HT-29 (cell line): ENCODE measurements around the gene MORC3. TPM values are rescaled to one million over a fixed set of nuclear protein-coding genes. Genes with fewer than 3 reads are reported as not detected.
"Not testable (repeated sequence)": the region's sequence is repeated elsewhere in the genome, so short reads cannot be mapped to it uniquely, and the experiment has no call there.

Experiments used
- DNase-seq: peaks from one replicate; pipeline ENCODE4 v3.0.0-alpha.2; 2015; ENCODE audit warnings: low spot score
- total RNA-seq: library from RNA; depleted of rRNA; stranded (reverse); fragments of >200 nt; shearing (Covaris generic); gene quantifications from 2 replicates; pipeline ENCODE4 v1.2.3, GENCODE V29; 2014

MORC3 gene
- total RNA-seq, 1 experiment from 2014 or later: 6.8 TPM

DNA sequence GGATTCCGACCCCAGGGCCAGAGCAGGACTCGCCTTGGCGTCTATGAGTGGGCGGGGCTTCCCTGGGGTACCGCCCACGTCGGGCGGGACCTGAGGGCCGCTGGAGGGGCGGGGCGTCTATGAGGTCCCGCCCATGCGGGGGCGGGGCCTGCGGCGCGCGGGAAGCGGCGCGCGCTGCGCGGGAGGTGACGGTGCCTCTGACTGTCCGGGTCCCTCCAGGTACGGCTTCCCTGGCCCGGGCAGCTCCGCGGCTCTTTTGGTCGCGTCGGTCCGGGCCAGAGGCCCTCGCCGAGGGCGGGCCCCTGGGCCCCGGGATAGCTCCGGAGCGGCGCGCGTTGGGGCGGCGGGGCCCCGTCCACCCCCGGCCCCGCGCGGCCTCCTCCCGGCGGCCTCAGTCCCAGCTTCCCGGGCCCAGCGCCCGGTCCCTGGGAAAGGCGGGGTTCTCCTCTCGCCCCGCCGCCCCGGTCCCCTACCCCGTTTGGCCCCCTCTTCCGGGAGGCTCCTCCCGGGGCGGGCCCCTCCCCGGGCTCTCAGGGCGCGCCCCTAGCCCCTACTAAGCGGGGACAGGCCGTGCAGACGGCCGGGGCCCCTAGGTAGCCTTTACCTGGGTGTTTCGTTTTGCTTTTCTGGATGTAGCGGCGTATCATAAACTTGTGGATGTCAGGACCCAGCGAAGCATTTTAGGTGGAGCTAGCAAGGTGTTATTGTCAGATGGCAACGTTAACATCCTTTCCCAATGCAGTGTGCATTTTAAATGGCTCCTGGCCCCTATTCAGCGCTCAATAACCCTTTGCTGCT, 65.4 kb downstream of the MORC3 start, which contains the start of gene CHAF1B:
CHAF1B (plus strand) TSS at position 160 of the 798 bp plus-strand sequence. CDS start 745 bp downstream, outside the sequence.
- DNase-seq: peak; percentile 74

DNA sequence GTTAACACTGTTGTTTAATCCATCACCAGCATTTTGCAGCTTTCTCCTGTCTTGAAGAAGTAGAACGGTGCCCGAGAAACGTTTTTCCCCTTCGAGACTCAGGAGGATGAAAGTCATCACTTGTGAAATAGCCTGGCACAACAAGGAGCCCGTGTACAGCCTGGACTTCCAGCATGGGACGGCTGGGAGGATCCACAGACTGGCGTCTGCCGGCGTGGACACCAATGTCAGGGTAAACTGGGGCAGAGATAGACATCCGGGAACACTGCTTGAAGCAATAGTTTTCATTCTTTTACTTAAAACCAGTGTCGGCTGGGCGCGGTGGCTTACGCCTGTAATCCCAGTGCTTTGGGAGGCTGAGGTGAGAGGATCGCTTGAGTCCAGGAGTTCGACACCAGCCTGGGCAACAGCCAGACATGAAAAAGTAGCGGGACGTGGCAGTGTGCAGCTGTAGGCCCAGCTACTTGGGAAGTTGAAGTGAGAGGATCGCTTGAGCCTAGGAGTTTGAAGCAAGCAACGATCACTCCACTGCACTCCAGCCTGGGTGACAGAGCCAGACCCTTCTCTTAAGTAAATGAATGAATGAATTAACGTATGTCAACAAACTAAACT, 66.1 kb downstream of the MORC3 start:
- no peak for DNase-seq

DNA sequence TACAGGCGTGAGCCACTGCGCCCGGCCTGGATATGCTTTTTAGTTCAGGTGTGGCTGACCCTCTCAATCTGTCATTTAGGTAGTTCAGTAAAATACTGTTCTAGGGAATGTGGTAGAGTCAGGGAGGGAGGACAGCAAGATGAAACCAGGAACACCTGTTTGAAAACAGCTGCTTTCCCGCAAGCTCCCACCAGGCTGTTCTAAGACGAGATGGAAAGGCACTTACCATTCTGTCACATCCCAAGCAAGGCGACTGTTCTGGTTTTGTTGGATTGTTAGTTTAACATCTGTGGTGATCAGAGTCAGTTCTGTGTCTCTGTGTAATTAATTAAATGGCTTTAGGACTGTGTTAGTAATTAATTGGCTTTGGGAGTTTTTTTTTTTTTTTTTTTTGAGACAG, 68.1 kb downstream of the MORC3 start:
- DNase-seq: no peak

DNA sequence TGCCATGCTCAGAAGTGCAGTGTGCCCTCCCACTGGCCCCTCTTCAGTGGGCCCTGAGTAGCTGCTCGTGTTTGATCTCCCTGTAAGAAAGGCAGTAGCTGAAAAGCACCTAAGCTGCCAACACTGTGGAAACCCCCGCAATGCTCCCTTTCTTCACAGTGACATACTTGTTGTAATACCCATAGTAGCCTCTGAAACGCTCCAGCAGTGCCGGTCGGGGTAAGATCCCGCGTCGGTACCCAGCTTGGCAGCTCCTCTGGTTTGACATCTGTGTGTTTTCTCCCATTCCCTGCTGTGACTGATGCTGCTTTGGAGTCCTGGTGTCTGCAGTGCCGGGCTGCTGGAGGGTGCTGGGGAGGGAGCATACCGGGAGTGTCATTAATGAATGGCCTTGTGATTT, 68.8 kb downstream of the MORC3 start:
- DNase-seq: no peak

DNA sequence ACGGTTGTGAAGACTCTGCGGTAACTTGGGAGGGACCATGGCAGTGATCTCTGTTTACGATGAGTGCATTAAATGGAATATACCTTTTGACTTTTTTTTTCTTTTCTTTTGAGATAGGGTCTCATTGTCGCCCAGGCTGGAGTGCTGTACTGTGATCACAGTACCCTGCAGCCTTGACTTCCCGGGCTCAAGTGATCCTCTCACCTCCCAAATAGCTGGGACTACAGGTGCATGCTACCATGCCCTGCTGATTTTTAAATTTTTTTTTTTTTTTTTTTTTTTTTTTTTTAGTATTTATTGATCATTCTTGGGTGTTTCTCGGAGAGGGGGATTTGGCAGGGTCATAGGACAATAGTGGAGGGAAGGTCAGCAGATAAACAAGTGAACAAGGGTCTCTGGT, 71.7 kb downstream of the MORC3 start:
- not testable (repeated sequence) for DNase-seq

DNA sequence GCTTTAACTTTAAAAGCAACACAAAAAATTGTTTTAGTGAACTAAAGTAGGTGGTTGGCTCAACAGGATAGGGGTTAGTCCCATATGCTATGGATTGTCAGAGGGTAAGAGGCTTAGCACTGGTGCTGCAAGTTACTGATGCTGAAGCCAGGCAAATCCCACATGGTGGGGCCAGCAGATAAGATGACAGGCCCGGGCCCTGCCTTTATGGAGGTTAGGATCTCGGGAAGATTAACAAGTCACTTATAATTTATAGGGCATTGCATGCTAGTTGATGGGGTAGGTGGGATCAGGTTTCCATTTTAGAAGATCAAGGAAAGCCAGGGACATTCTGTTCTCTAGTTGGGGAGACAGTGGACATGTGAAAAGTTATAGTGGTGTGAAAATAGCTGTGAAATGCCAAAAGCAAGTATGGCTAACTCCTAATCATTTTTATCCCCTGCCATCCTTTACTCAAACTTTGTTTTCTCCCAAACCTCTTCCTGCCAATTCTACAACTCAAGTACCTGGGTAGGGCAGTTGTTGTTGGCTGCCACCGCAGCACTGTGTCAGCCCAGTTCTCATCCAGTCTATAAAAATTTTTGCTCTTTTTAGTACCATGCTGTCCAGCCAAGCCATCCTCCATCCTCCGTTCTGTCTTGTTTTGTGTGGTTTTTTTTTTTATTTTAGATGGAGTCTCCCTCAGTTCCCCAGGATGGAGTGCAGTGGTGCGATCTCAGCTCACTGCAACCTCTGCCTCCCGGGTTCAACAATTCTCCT, 75.5 kb downstream of the MORC3 start:
- no peak for DNase-seq

DNA sequence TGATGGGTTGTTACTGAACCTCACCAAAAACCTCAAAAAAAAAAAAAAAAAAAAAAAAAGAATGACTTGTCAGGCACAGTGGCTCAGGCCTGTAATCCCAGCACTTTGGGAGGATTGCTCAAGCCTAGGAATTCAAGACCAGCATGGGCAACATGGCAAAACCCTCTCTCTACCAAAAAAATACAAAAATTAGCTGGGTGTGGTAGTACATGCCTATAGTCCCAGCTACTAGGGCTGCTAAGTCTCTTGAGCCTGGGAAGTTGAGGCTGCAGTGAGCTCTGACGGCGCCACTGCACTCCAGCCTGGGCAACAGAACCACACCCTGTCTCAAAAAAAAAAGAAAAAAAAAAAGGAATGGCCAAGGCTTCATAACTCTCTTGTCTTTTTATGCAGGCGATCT, 76.3 kb downstream of the MORC3 start:
- DNase-seq: no peak

DNA sequence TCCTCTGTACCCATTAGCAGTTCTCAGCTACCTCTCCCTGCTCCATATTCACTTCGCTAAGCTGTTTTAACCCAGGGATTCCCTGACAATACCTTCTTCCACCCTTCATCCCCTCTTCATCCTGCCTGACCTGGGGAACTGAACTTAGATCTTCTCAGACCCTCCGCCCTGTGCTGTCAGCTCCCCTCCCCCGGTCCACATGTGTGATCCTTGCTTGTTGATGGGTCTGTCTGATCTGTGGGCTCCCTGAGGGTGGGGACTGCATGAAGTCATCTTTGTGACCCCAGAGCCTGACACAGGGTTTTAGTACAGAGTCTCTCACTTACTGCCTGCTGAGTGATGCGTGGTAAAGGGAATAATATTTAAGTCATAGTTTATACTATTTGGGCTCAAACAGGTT, 77.0 kb downstream of the MORC3 start:
- no peak for DNase-seq

DNA sequence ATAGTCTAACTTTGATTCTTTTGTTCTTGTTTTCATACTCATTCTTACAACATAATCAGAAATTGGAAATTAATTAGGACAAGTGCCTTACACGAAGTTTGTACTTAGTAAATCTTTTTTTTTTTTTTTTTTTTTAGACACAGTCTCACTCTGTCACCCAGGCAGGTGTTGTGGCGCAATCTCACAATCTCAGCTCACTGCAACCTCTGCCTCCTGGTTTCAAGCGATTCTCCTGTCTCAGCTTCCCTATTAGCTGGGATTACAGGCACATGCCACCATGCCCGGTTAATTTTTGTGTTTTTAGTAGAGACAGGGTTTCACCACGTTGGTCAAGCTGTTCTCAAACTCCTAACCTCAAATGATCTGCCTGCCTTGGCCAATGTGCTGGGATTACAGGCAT, 77.6 kb downstream of the MORC3 start:
- DNase-seq: no peak

DNA sequence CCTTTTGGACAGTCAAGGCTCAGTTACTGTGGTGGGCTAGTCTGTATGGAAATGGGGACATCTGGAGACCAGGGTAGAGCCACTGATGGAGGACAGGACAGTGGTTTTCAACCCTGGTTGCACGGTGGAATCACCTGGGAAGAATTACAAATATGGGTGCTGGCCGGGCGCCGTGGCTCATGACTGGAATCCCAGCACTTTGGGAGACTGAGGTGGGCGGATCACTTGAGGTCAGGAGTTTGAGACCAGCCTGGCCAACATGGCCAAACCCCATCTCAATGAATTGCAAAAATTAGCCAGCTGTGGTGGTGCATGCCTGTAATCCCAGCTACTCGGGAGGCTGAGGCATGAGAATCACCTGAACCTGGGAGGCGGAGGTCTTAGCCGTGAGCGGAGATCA, 79.7 kb downstream of the MORC3 start:
- not testable (repeated sequence) for DNase-seq

DNA sequence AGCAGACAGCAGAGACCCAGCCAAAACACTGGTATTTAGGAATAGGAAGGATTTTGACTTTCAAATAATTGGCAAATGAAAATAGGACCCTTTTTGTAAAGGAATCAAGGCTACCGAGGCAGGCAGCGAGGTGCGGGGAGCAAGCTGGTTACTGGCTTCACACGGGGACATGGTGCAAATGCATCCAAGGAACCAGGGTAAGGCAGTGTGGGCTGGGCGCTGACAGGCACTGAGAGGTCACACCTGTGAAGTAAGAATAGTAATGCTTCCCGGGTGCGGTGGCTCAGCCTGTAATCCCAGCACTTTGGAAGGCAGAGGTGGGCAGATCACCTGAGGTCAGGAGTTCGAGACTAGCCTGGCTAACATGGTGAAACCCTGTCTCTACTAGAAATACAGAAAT, 80.7 kb downstream of the MORC3 start:
- DNase-seq: no peak

DNA sequence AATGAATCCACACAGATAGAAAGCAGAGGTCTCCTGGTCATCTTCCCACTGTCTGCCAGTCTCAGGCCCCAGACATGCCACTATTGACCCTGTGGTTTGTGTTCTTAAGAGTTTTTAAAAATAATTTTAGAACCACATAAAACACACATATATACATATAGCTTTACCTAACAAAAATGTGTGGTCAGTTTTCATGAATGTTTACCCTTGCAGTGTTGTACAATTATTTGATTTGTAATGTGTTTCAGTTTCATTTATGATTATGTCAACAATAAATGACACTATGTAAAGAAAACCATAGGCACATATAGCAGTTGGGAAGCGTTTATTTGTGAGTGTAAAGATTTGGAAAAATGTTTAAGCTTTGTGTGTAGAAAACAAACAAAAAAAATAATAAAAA, 82.3 kb downstream of the MORC3 start:
- DNase-seq: no peak

DNA sequence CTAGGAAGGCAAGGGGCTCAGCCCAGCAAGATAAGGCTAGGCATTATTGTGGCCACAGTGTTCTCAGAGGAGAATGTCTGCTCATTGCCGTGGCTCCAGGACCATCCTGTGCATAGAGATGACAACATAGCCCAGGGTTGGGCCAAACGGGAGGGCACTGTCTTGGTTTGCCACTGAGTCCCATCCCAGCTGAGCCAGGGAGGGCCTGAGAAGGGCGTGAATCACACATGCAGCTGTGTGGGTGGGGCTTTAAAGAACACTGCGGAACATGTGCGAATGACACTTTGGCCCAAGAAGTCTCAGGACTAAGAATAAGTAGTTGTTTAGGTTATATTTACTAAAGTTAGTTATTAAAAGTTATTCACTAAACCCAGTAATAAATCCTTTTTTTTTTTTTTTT, 83.7 kb downstream of the MORC3 start:
- no peak for DNase-seq

DNA sequence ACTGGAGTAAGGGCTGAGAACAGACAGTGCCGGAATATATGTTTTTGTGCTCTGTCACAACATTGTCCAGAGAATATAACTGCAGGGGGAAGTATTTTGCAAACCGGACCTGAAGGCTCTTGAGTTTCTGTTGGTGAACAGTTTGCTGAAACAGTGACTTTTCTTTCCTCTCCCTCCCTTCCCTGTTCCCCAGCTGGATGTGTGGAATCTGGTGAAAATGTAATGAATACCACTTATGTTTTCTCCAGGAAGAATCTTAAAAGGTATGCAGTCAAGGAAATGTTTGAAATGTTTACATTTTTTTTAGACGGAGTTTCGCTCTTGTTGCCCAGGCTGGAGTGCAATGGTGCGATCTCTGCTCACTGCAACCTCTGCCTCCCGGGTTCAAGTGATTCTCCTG, 88.6 kb downstream of the MORC3 start:
- no peak for DNase-seq

DNA sequence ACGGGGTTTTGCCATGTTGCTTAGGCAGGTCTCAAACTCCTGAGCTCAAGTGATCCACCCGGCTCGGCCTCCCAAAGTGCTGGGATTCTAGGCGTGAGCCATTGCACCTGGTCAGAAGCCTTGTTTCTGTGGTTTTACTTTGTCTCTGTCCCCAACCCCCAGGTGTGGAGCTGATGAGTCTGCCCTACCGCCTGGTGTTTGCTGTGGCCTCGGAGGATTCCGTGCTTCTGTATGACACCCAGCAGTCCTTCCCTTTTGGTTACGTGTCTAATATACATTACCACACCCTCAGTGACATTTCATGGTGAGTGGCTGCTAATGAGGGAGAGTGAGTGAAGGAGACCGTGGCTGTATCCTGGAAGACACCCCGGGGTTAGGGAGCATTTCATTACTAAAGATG, 91.3 kb downstream of the MORC3 start:
- DNase-seq: no peak

DNA sequence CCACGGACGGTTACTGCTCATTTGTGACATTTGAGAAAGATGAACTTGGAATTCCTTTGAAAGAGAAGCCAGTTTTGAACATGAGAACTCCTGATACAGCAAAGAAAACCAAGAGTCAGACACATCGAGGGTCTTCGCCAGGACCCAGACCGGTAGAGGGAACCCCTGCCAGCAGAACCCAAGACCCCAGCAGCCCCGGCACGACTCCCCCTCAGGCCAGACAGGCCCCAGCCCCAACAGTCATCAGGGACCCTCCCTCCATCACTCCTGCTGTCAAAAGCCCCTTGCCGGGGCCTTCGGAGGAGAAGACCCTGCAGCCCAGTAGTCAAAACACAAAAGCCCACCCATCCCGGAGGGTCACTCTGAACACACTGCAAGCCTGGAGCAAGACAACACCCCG, 92.9 kb downstream of the MORC3 start:
- no peak for DNase-seq

DNA sequence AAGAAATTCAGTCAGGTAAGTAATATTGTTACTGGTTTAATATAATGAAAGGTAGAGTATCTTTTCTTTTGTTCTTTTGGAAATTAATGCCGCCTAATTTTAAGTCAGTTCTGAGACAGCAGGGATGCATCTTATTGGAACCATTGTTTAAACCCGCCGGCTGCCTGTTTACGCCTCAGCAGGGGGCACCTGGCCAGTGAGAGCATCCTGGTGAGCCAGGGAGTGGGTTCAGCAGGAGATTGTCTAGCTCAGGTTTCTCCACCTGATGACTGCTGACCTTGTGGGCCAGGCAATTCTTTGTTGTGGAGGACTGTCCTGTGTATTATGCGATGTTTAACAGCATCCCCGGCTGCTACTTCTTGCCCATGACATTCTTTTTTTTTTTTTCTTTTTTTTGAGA, 95.4 kb downstream of the MORC3 start:
- no peak for DNase-seq

DNA sequence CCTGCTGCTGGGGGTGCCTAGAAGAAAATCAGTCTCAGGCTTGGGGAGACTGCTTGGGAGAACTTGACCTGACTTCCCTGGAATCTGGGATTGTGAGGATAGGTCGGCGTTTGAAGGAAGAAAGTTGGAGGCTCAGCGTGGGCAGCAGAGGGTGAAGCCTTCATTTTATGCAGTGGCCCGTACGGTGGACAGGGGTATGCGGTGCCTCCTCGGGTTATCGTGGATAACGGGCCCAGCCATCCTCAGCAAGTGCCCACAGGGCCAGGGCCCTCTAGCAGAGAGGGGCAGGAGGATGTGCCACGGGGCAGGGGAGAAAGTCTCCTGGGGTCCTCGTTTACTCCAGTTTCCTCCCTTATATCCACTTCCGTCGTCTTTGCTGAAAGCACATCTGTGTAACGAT, 99.2 kb downstream of the MORC3 start:
- no peak for DNase-seq

DNA sequence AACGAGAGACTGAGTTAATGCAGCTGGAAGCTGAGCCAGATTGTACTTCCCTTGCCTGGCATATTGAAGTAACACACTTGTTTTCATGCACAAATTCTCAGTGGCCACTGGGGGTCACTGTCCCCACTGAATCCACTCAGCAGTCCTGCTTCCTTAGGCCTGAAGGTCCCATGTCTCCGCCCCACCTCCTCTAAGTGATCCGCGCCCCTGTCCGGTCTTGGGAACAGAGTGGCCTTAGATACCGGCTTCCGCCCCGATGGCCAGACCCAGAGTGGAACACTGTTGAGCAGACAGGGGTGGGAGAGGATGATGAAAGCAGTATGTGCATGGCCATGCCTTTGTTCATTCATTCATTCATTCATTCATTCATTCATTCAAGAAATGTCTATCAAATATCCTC, 100.0 kb downstream of the MORC3 start:
- peak; percentile 78 for DNase-seq

DNA sequence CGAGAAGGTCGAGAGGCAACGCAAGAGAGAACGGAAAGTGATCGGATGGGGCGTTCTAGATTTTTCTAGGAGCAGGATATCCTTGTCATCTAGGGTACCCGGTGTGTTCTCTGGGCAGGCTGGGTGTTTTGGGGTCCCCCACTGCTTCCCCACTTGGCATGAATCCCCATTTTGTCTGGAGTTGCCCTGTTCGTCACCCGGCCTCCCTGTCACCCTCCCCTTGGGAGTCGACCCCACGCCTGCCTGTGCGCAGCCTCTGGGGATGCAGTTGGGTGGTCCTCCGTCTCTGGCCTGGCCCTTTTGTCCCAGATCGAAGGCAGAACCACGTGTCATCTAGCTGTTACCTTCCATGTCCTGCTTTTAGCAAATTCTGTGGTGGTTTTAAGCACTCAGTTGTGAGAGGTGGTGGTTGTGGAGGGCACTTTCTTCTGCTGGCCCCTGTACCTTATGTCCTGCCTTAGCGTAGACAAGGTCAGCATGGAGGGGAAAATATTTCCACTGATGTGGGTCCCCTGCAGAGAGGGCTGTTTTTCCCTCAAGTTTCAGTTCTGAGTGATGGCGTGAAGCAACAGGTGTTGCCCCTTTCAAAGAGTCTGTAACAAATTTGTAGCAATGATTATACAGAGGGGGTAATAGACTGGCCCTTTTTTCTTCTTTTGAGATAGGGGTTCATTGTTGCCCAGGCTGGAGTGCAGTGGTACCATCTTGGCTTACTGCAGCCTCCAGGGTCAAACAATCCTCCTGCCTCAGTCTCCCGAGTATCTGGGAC, 100.8 kb downstream of the MORC3 start:
- DNase-seq: no peak

DNA sequence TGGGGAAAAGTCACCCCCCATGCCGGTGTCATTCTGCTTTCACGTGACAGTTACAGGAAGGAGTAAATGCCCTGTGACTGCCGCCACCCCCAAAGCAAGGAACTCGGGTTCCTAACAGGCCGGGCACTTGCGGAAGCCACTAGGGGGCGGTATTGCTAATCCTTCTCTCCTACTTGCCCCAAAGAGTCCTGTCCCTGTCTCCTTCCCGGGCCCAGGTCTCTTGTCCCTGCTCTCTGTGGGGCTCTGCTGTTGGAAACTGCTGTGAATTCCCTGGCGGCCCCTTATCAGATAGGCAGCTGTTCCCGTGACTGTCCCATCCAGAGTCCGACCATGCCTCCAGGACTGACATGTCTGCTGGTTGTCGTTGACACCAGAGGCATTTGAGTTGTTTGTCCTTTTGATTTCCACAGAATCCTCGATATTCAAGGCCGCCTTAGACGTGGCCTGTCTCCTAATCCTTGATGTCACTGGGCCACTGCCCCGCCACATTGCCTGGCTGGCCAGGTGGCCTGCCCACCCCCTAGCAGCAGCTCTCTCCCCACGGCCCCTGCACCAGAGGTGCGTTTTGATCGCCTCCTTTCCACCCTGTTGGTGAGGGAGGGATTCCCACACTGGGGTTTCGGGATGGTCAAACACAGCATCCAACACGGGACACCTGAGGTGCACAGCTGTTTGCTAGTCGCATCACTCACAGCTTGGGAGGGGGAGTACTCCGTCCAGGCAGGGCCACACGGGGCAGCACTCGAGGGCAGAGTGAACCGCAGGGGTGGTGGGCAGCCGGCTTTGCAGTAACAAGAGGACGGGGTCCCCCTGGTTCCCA, 102.5 kb downstream of the MORC3 start:
- peak; percentile 55 for DNase-seq
